ENCODE measurements around the gene PPP1R3G. TPM values are rescaled to one million over a fixed set of nuclear protein-coding genes. Genes with fewer than 3 reads are reported as not detected.
A peak's percentile ranks its signal among the peaks of the same experiment; 100 is the strongest.

Gene PPP1R3G
- 1 to 10 TPM in 3 of 4 donors, under 1 TPM in 1; 0.88 to 3.2 (median 2.9) TPM for total RNA-seq

DNA sequence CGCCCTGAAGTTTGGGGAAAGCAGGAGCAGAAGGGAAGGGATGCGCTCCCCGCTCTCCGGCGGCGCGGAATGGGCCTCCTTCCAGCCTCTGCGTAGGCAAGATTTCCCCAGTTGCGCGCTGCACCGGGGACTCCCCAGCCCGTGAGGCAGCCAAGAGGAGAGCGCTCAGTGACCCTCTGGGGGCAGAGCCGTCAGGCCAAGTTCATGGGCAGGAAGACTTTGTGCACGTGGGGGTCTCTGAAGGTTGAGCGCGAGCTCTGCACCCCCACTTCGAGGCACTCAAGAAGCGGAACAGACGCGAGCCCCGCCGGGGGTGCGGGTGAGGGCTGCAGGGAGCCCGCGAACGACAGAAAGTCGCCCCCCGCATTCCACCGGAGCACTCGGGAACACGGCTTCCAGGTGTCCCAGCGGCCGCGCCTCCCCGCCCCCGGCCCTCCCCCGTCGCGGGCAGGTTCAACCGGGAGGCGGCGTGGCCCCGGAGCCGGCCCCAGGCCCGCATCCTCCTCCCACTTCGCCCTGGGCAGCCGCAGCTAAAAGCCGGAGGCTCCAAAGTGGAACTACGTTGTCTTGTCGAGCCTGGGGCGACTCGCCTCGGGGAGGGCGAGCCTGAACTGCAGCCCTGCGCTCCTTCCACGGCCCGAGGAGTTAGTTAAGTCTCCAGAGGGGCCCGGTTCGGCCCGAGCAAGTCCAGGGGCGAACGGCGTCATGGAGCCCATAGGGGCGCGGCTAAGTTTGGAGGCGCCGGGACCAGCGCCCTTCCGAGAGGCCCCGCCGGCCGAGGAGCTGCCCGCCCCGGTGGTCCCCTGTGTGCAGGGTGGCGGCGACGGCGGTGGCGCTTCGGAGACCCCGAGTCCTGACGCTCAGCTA, at the start of gene PPP1R3G:
PPP1R3G (plus strand) TSS at position 561 of the 867 bp plus-strand sequence; CDS start at position 706, 145 bp downstream.
- no peak for TF ChIP-seq POLR2A (IDR thresholded peaks at IDR 0.05)
- TF ChIP-seq, protein P1, sequence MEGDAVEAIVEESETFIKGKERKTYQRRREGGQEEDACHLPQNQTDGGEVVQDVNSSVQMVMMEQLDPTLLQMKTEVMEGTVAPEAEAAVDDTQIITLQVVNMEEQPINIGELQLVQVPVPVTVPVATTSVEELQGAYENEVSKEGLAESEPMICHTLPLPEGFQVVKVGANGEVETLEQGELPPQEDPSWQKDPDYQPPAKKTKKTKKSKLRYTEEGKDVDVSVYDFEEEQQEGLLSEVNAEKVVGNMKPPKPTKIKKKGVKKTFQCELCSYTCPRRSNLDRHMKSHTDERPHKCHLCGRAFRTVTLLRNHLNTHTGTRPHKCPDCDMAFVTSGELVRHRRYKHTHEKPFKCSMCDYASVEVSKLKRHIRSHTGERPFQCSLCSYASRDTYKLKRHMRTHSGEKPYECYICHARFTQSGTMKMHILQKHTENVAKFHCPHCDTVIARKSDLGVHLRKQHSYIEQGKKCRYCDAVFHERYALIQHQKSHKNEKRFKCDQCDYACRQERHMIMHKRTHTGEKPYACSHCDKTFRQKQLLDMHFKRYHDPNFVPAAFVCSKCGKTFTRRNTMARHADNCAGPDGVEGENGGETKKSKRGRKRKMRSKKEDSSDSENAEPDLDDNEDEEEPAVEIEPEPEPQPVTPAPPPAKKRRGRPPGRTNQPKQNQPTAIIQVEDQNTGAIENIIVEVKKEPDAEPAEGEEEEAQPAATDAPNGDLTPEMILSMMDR (IDR thresholded peaks at IDR 0.05): no peak
- intact Hi-C loops (cut with DNase I; ENCODE audit: low total_unique reads): no loop called here
- 0 to 1% methylated on average over 42 to 44 of the region's 83 CpGs for WGBS, 2 donors
- DNase-seq (ENCODE audit: low spot score in 2 of 2): peak in 1 of 2 donors; percentile 93
- peak within 1 kb of the TSS; percentile 40 for H3K4me3 ChIP-seq (ENCODE audit: low read depth, poor library complexity, severe bottlenecking)

GRCh38 chr6:5036269-5036668, 48.9 kb upstream of the PPP1R3G start:
- no peak for DNase-seq (ENCODE audit: low spot score in 2 of 2)

GRCh38 chr6:5041955-5042354, 43.2 kb upstream of the PPP1R3G start:
- no peak for TF ChIP-seq POLR2A (IDR thresholded peaks at IDR 0.05)
- TF ChIP-seq, protein P1 (IDR thresholded peaks at IDR 0.05): no peak
- intact Hi-C loops (cut with DNase I; ENCODE audit: low total_unique reads): no loop called here
- no peak overlapping the region for H3K4me3 ChIP-seq (ENCODE audit: low read depth, poor library complexity, severe bottlenecking)
- no peak for DNase-seq (ENCODE audit: low spot score in 2 of 2)
- 43 to 49% methylated on average over 2 of the region's 2 CpGs for WGBS, 2 donors

More at GRCh38 chr6:5036269-5036668, 48.9 kb upstream of the PPP1R3G start:
- H3K4me3 ChIP-seq (ENCODE audit: low read depth, poor library complexity, severe bottlenecking): no peak overlapping the region
- no peak for TF ChIP-seq POLR2A (IDR thresholded peaks at IDR 0.05)
- TF ChIP-seq, protein P1 (IDR thresholded peaks at IDR 0.05): no peak
- intact Hi-C loops (cut with DNase I; ENCODE audit: low total_unique reads): no loop called here
- WGBS, 2 donors: 54 to 70% methylated on average over 8 of the region's 8 CpGs

DNA sequence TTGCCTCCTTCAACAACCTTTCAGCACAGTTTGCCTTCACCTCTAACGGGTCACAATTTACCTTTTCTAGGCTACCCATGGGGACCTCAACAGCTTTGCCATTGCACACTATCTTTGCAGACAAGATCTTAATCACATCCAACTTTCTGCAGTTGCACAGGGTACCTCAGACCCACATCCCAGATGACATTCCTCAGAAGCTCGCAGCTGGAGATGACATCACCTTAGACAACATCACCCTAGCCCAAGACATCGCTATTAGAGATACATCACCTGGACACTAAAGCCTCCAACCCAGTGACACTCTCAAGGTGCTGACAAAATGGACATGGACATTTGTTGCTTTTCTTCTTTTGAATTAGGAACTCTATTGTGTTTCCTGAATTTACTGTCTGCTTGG, 42.7 kb upstream of the PPP1R3G start:
- TF ChIP-seq, protein P1 (IDR thresholded peaks at IDR 0.05): no peak
- no peak for TF ChIP-seq POLR2A (IDR thresholded peaks at IDR 0.05)
- WGBS, 2 donors: 87 to 90% methylated on average over 3 of the region's 3 CpGs
- DNase-seq (ENCODE audit: low spot score in 2 of 2): no peak
- intact Hi-C loops (cut with DNase I; ENCODE audit: low total_unique reads): no loop called here
- no peak overlapping the region for H3K4me3 ChIP-seq (ENCODE audit: low read depth, poor library complexity, severe bottlenecking)

- intact Hi-C loops (cut with DNase I; ENCODE audit: low total_unique reads): no loop called here
- WGBS, 2 donors: 76 to 100% methylated on average over 3 of the region's 3 CpGs
- DNase-seq (ENCODE audit: low spot score in 2 of 2): no peak
- no peak overlapping the region for H3K4me3 ChIP-seq (ENCODE audit: low read depth, poor library complexity, severe bottlenecking)
- TF ChIP-seq, protein P1 (IDR thresholded peaks at IDR 0.05): no peak
- TF ChIP-seq POLR2A (IDR thresholded peaks at IDR 0.05): no peak
Observed at GRCh38 chr6:5044866-5045265, 40.3 kb upstream of the PPP1R3G start.

All from lower leg skin (tissue), 4 donors.